CD4-positive, alpha-beta T cell treated with Interleukin-4 for 4 hours (primary cell): Measurements from ENCODE around the gene TUFT1.
"Not testable (repeated sequence)": the region's sequence is repeated elsewhere in the genome, so short reads cannot be mapped to it uniquely, and the experiment has no call there.

ENCODE experiments used
- DNase-seq: peaks from one replicate; pipeline ENCODE4 v3.0.0-alpha.2; 2020

TUFT1 gene

DNA sequence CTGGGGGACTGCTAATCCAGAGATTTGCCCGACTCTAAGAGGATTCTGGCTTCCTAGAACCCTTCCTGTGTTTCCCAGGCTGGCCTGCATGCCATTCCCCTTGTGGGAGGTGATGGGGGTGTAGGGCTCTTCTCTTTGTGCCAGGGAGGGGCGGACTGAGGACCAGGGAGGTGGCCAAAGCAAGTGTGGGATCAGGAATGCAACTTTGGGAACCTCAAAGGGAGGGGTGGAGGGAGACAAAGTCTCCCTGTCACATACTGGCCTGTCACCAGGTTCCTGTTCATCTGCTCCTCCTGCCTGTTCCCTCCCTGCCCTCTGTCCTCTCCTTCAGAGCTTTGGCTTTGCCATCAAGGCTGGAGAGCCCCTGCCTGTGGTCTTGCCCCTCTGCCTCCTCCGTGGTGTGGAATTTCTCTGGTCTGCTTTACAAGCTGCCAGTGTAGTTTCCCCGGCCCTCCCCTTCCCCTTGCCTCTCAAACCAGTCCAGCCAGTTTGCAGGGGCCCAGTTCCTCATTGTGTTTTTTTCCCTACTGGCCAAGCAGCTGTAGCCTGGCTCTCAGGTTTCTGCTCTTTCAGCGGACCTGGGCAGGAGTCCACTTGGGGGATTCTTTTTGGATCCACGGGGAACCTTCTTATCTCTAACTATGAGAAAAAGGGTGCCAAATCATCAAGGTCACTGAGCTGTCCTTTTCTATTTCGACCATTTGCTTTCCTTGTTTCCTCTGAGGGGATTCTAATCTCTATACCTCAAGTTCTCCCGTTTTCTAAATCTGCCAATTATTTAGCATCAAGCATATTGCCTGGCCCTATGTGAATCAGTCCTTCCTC, 27.1 kb upstream of the TUFT1 start:
- no peak for DNase-seq

DNA sequence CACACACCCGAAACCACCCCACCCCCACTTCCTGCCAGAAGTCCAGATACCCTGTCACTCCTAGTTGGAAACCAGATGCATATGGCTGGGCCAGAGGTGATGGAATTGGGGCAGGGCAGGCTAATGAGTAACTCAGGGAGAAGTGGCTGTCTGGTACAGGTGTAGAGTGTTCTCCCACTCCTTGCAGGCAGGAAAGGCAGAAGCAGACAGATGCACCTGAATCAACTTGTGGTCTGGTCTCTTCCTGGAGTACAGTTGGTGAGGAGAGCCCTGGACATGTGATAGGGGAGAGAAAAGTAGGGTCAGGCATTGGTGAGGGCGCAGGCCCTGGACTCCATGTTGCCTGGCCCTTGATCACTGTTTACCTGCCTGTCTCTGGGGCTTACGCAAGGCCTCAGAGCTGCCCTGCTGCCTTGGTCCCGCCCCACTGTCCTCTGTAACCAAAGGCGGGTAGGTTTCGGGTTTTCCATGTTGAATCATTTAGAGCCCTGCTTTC, 26.4 kb upstream of the TUFT1 start:
- no peak for DNase-seq

DNA sequence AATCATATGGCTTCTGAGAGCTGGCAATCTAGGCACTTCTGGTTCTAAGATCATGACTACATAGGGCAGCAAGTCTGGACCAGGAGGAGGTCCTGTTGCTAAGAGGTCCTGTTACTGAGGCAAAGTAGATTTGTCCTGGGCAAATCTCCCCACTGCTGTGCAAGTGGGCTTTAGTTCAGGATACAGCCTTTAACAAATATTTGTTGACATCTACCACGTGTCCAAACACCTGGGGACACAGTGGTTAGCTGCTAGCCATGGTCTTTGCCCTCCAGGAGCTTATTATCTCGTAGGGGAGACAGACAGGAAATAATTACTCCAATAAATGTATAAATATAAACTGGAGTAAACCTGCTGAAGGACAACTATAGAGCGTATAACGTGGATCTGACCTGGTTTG, 25.7 kb upstream of the TUFT1 start:
- DNase-seq: no peak

DNA sequence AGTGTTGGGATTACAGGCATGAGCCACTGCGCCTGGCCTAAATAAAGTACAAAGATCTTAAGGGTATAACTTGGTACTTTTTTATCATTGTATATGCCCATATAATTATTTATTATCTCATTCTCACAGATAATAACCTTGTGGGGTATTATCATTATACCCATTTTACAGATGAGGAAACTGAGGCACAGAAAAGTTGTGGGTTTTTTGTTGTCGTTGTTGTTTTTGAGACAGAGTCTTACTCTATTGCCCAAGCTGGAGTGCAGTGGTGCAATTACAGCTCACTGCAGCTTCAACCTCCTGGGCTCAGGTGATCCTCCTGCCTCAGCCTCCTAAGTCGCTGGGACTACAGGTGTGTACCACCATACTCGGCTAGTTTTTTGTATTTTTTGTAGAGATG, 24.8 kb upstream of the TUFT1 start:
- no peak for DNase-seq

DNA sequence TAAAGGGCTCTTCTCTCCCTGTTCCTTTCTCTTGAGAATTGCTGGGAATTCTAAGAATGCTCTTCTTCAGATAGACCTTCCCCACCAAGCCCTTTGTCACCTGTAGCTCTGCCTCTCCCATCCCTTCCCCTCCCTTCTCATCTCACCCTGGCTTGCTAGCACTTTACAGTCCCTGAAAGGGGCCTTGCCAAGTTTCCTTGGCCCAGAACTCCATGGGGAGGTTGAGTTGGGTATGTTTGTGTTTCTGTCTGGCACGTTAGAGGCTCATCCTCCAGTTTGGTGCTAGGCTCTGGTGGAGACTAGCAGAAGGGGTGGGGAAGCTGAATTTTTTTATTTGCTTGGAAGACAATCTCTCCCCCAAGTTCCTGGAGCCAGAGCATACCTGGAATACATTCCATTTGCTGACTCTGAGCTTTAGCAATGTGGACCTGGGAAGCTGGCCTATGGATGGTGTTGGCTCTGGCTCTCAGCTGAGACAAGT, 24.0 kb upstream of the TUFT1 start:
- no peak for DNase-seq

DNA sequence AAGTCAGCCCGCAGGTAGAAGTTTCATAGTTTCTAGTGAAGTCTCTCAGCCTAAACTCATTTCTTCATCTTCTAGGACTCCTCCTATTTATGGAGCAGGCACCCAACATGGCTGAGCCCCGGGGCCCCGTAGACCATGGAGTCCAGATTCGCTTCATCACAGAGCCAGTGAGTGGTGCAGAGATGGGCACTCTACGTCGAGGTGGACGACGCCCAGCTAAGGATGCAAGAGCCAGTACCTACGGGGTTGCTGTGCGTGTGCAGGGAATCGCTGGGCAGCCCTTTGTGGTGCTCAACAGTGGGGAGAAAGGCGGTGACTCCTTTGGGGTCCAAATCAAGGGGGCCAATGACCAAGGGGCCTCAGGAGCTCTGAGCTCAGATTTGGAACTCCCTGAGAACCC, 21.7 kb upstream of the TUFT1 start:
- no peak for DNase-seq

DNA sequence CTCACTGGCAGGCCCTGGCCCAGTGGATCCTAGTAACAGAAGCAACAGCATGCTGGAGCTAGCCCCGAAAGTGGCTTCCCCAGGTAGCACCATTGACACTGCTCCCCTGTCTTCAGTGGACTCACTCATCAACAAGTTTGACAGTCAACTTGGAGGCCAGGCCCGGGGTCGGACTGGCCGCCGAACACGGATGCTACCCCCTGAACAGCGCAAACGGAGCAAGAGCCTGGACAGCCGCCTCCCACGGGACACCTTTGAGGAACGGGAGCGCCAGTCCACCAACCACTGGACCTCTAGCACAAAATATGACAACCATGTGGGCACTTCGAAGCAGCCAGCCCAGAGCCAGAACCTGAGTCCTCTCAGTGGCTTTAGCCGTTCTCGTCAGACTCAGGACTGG, 21.2 kb upstream of the TUFT1 start:
- no peak for DNase-seq

DNA sequence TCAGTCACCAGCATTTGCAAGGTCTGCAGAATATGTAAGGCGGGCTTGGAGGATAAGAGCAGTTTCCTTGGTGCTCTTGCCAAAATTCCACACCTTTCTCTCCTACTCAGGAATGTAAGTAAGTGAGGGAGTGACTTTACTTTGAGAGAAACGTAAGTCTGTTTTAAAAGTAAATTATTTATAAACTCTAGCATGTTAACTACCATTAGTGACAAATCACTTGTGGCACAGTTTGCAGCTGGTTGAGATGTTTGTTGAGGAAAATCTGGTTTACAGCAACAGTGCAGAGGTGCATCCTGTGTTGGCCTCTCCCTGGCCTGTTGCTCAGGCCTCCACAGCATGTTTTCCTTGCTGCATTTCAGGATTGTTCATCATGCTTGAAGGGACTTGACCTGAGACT, 20.4 kb upstream of the TUFT1 start:
- no peak for DNase-seq

DNA sequence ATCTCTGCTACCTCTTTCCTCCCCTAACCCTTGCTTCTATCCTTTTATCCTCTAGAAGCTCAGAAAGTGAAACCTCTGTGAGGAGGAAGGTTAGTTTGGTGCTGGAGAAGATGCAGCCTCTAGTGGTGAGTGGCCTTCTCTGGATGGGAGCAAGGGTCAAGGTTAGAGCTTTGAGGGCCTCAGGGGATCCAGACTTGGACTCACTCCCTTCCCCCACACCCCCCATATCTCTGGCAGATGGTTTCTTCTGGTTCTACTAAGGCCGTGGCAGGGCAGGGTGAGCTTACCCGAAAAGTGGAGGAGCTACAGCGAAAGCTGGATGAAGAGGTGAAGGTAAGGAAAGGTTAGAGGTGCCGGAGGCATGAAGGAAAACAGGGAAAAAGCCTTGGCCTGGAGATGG, 19.8 kb upstream of the TUFT1 start:
- DNase-seq: no peak

DNA sequence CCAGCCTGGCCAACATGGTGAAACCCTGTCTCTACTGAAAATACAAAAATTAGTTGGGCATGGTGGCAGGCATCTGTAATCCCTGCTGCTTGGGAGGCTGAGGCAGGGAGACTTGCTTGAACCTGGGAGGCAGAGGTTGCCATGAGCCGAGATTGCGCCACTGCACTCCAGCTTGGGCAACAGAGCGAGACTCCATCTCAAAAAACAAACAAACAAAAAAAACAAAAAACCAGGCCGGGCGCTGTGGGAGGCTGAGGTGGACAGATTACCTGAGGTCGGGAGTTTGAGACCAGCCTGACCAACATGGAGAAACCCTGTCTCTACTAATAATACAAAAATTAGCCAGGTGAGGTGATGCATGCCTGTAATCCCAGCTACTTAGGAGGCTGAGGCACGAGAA, 17.7 kb upstream of the TUFT1 start:
- not testable (repeated sequence) for DNase-seq

DNA sequence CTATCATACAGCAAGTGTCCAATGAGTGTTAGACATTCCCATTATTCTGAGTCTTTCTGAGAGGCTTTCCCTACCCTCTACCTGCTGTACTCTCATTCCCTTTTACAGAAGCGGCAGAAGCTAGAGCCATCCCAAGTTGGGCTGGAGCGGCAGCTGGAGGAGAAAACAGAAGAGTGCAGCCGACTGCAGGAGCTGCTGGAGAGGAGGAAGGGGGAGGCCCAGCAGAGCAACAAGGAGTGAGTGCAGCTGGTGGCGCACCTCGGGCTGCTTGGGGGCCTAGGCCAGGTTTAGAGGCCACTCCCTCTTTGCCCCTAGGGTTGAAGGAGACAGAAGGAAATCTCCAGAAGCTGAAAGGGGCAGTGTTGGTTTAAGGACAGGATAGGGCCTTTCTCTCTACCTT, 16.8 kb upstream of the TUFT1 start:
- DNase-seq: no peak

DNA sequence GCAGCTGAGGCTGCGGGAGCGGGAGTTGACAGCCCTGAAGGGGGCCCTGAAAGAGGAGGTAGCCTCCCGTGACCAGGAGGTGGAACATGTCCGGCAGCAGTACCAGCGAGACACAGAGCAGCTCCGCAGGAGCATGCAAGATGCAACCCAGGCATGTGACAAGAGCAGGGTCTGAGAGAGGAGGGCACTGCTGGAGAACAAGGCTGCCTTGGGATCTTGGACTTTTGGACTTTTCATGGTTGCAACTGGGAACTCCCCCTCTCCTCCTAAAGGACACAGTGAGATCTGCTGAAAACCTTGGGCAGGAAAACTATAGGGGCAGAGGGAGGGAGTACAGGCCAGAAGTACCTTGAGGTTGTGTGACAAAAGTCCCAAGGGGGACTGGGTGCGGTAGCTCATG, 15.4 kb upstream of the TUFT1 start:
- no peak for DNase-seq

DNA sequence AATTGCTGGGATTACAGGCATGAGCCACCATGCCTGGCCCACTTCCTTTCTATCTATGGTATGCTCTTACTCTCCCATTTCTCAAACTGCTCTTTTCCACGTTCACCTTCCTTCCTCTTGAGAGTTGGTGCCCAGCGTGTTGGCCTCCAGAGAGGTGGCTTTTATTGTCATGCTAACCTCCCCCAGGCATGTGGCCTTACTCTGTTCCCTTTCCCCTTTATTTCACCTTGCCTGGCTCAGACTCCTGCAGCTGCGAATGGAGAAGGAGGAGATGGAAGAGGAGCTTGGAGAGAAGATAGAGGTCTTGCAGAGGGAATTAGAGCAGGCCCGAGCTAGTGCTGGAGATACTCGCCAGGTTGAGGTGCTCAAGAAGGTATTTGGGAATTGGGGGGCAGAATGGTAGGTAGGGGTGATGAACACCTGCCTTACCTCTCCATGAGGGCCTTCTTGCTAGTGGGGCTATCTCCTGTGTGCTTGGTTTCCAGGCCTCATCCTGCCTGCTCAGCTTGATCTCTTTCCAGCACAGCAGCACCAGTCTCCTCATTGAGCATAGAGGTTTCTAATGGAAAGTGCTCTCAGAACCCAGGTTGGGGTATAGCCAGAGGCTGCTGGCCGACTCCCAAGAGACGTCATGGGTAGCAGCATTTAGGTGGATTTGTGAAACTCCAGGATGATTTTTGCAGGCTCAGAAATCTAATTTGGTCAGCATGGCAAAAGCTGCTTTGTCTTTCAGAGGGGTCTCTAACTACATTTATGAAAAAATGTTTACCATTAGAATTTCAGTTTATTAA, 13.2 kb upstream of the TUFT1 start:
- DNase-seq: no peak

DNA sequence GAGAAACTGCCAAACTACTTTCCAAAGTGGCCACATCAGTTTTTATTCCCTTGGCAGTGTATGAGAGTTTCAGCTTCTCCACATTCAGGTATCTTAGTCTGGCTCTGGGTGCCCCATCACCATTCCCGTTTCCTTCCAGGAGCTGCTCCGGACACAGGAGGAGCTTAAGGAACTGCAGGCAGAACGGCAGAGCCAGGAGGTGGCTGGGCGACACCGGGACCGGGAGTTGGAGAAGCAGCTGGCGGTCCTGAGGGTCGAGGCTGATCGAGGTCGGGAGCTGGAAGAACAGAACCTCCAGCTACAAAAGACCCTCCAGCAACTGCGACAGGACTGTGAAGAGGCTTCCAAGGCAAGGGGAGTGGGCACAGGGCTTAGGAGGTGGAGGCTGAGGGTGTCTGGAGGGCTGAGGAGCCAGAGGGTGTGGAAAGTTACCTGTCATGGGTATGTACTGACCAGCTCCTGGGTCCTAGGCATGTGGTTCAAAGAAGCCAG, 10.9 kb upstream of the TUFT1 start:
- no peak for DNase-seq

DNA sequence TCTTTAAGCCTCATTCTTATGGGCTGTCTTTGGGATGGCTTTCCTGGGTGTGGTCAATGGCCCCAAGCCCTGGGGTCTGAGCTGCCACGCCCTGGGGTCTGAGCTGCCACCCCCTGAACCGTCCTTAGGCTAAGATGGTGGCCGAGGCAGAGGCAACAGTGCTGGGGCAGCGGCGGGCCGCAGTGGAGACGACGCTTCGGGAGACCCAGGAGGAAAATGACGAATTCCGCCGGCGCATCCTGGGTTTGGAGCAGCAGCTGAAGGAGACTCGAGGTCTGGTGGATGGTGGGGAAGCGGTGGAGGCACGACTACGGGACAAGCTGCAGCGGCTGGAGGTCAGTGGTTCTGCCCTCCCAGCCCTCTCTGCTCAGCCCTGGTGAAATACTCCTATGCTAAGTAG, 10.3 kb upstream of the TUFT1 start:
- no peak for DNase-seq

DNA sequence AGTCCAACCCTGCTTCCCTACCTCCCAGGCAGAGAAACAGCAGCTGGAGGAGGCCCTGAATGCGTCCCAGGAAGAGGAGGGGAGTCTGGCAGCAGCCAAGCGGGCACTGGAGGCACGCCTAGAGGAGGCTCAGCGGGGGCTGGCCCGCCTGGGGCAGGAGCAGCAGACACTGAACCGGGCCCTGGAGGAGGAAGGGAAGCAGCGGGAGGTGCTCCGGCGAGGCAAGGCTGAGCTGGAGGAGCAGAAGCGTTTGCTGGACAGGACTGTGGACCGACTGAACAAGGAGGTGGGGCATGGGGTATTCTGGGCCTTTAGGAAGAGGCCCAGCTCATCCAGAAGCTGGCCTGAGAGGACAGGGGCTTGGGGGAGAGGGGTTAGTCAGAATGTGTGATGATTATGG, 9.6 kb upstream of the TUFT1 start:
- no peak for DNase-seq

DNA sequence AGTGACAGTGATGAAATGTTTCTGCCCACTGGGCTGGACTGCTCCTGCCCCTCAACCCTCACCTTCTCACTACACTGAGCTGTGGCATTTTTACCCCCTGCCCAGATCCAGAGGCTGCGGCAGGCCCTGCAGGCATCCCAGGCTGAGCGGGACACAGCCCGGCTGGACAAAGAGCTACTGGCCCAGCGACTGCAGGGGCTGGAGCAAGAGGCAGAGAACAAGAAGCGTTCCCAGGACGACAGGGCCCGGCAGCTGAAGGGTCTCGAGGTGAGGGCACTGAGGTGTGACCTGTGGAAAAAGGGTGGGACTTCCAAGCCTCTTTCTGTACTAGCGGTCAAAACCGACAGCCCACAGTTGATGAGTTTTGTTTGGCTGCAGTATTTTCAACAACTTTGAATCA, 6.2 kb upstream of the TUFT1 start:
- no peak for DNase-seq

DNA sequence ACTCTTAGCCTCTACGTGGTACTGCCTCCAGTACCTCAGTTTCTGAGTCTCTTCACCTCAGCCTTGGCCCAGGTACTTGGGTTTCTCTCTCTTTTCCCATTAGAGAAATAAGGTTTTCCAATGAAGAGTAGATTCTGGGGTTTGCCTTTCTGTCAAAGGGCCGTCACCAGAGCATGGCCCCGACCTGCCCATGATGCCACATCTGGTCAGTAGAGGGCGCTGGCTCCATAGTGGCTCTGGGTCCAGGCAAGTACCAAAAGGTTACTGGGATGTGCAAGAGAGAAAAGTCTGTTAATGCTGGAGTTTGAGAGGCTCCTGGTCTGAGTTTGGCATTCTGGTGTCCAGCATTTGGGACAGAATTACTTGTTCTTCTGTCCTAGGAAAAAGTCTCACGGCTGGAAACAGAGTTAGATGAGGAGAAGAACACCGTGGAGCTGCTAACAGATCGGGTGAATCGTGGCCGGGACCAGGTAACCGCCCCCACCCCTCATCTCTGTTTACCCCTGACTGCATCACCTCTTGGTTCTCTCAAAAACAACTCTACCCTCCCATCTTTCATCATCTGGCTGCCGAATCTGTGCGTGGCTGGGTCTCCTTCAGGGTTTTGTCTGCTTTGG, 5.3 kb upstream of the TUFT1 start:
- DNase-seq: peak; percentile 72

DNA sequence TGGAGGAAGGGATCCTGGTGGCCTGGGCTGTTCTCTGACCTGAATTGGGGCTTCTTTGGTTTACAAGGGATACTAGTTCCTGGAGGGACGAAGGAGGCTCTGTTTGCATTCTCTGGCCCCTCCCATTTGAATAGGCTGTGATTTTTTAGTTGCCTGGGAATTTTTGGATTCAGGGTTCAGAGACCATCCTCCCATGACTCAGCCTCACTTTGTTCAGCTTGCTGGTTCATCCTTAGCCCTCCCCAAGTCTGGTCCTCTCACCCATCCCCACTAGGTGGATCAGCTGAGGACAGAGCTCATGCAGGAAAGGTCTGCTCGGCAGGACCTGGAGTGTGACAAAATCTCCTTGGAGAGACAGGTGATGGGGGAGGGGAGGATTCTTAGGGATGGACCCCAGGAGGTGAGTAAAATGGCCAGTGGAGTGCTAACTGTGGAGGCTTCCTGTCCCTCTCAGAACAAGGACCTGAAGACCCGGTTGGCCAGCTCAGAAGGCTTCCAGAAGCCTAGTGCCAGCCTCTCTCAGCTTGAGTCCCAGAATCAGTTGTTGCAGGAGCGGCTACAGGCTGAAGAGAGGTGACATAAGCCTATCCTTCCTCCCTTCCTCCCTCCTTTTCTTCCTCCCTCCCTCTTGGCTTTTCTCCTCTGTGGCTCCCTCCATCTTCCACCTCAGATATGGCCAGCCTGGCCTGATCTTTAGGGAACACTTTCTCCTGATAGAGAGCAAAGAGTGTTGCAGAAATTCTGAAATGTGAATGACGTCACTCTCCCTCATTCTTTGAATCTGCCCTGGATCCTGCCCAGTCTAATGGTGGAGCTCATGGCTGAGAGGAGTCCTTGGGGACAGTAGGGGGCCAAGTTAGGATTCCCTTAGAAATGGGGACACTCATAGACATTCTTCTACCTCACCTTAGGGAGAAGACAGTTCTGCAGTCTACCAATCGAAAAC, 4.5 kb upstream of the TUFT1 start:
- no peak for DNase-seq

DNA sequence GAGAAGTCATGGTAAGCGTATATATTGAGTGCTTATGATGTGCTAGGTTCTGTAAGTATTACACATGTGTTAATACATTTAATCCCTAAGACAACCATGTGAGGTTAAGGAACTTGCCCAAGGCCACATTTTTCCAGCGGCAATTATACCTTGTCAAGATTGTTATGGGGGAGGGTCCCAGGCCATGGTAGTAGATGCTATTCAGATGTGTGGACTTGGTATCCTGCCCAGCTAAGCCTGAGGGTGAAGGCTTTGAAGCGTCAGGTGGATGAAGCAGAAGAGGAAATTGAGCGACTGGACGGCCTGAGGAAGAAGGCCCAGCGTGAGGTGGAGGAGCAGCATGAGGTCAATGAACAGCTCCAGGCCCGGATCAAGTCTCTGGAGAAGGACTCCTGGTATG, 3.6 kb upstream of the TUFT1 start:
- DNase-seq: no peak

DNA sequence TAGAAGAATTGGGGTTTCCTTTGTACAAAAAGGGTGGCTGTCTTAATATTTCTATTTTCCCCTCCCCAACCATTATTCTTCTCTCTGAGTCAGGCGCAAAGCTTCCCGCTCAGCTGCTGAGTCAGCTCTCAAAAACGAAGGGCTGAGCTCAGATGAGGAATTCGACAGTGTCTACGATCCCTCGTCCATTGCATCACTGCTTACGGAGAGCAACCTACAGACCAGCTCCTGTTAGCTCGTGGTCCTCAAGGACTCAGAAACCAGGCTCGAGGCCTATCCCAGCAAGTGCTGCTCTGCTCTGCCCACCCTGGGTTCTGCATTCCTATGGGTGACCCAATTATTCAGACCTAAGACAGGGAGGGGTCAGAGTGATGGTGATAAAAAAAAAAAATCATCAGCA, 3.0 kb upstream of the TUFT1 start:
- no peak for DNase-seq

DNA sequence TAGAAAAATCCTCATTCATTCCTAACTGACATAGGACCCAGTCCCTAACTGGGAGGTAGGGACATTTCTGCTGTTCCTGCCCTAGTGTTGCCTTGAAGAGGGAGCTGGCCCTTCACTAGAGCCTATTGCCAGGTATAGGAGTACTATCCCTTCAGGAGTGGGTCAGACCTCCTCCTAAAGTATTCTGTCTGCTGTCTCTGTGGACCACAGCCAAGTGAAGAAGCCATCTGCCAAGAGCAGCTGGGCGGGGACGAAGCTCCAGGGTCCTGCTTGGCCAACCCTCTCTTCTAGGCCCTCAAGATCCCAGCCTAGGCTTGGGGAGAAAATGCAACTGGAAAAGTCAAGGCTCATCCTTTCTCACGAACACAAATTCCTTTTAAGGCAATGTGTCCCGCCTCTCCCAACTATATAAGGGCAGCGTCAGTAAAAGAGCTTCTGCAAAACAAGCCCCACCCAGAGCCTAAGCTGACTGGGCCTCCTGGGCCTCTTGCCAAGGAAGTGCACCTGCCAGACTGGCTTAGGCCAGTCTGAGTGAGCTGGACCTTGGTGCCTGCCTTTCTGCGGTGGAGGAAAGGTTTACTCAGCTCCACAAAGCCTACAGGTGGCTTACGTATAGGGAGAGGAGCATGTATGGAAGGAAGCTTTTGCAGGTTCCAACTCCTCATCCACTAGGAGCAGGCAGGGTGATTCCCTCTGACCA, 638 bp upstream of the TUFT1 start:
- peak; percentile 39 for DNase-seq
